Measurements from ENCODE around the gene JAK1.

DNA sequence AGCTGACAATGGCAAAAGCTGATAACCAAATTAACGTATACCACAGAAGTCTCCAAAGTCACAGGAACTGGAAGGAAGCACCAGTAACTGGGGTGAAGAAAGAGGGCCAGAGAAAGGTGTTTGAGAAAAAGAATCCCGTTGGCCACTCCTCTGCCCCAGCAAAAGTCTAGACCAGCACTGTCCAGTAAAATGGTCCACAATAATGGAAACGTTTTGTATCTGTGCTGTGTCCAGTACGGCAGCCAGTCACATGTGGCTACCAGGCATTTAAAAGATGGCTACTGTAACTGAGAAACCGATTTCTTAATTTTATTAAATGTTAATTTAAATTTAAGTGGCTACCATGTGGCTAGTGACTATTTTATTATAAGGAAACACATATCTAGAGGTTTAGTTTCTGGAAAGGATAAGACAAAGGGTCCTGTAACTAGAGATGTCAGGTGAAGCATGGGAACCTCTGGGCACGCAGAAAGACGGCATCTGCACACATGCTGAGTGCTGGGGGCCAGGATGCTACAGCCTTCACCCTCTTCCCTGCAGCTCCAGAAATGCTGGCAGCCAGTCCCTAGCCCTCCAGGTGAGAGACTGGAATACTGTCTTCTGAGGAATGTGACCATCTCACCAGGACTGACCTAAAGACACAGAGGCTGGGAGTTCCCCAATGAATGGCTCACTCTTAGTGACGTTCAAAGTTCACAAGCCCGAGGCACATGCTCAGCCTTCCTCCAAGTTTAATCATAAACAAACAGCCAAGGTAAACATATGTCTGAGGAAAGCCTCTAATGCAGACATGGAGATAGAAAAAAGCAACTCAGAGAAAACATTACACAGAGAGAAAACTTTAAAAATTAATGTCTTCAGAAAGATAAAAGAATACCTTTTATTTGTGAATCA, 50.7 kb downstream of the JAK1 start:
- TF ChIP-seq, protein P1, sequence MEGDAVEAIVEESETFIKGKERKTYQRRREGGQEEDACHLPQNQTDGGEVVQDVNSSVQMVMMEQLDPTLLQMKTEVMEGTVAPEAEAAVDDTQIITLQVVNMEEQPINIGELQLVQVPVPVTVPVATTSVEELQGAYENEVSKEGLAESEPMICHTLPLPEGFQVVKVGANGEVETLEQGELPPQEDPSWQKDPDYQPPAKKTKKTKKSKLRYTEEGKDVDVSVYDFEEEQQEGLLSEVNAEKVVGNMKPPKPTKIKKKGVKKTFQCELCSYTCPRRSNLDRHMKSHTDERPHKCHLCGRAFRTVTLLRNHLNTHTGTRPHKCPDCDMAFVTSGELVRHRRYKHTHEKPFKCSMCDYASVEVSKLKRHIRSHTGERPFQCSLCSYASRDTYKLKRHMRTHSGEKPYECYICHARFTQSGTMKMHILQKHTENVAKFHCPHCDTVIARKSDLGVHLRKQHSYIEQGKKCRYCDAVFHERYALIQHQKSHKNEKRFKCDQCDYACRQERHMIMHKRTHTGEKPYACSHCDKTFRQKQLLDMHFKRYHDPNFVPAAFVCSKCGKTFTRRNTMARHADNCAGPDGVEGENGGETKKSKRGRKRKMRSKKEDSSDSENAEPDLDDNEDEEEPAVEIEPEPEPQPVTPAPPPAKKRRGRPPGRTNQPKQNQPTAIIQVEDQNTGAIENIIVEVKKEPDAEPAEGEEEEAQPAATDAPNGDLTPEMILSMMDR (IDR thresholded peaks at IDR 0.05) = no peak
- no peak for TF ChIP-seq POLR2AphosphoS5 (IDR thresholded peaks at IDR 0.05)
- TF ChIP-seq POLR2A (IDR thresholded peaks at IDR 0.05) = no peak

Measured in breast epithelium (tissue), 3 donors.